Loucy (cell line): ENCODE data around the gene ST14.
"Not testable (repeated sequence)": the region's sequence is repeated elsewhere in the genome, so short reads cannot be mapped to it uniquely, and the experiment has no call there.

ENCODE experiments used
- H2AFZ ChIP-seq: fragments of 200-600 bp; sonication (generic); 2 replicates; pipeline ENCODE4 v1.6.0; 2016; ENCODE audit warnings: antibody characterized with exemption, mild to moderate bottlenecking, low read length, moderate library complexity
- H3F3A ChIP-seq: fragments of 200-600 bp; 2 replicates; pipeline ENCODE4 v1.6.0; 2016; ENCODE audit warnings: antibody characterized with exemption, low read depth, mild to moderate bottlenecking
- H3K27me3 ChIP-seq: fragments of 200-600 bp; sonication (generic); 2 replicates; pipeline ENCODE4 v1.6.1; 2014; ENCODE audit warnings: low read length, mild to moderate bottlenecking; ENCODE audit not compliant: insufficient read depth, poor library complexity, severe bottlenecking
- H3K36me3 ChIP-seq: fragments of 200-600 bp; sonication (generic); 2 replicates; pipeline ENCODE4 v1.6.1; 2016; ENCODE audit warnings: low read length; ENCODE audit not compliant: insufficient read depth
- H3K4me1 ChIP-seq: fragments of 200-600 bp; sonication (generic); 2 replicates; pipeline ENCODE4 v1.5.1; 2014; ENCODE audit warnings: low read length, mild to moderate bottlenecking; ENCODE audit not compliant: insufficient read depth, poor library complexity, severe bottlenecking
- H3K4me2 ChIP-seq: fragments of 200-600 bp; sonication (generic); 2 replicates; pipeline ENCODE4 v1.6.0; 2014; ENCODE audit warnings: antibody characterized with exemption, low read length, low read depth, mild to moderate bottlenecking; ENCODE audit not compliant: poor library complexity, severe bottlenecking
- H3K4me3 ChIP-seq: fragments of 200-600 bp; sonication (generic); 2 replicates; pipeline ENCODE4 v1.5.1; 2014; ENCODE audit warnings: low read length, mild to moderate bottlenecking, mixed read lengths; ENCODE audit not compliant: poor library complexity, severe bottlenecking
- H3K79me2 ChIP-seq: fragments of 200-600 bp; sonication (generic); 2 replicates; pipeline ENCODE4 v1.6.1; 2014; ENCODE audit warnings: low read length; ENCODE audit not compliant: insufficient read depth
- H3K9ac ChIP-seq: fragments of 200-600 bp; sonication (generic); 2 replicates; pipeline ENCODE4 v1.6.0; 2014; ENCODE audit warnings: mild to moderate bottlenecking, low read depth, low read length, moderate library complexity; ENCODE audit not compliant: poor library complexity, severe bottlenecking
- H3K9me2 ChIP-seq: fragments of 200-600 bp; sonication (generic); replicated peaks from 2 replicates; pipeline ENCODE4 v1.6.1; 2016; ENCODE audit warnings: low read depth, low read length, mixed read lengths
- H3K9me3 ChIP-seq: fragments of 200-600 bp; sonication (generic); 2 replicates; pipeline ENCODE4 v1.6.1; 2014; ENCODE audit warnings: mild to moderate bottlenecking, antibody characterized with exemption, low read length, low read depth; ENCODE audit not compliant: insufficient read depth
- H4K20me1 ChIP-seq: fragments of 200-600 bp; sonication (generic); 2 replicates; pipeline ENCODE4 v1.6.0; 2014; ENCODE audit warnings: antibody characterized with exemption, low read length, mild to moderate bottlenecking; ENCODE audit not compliant: insufficient read depth, poor library complexity, severe bottlenecking
- EZH2phosphoT487 ChIP-seq: fragments of 200-600 bp; IDR thresholded peaks from 2 replicates; pipeline ENCODE4 v1.6.1; 2018; ENCODE audit warnings: antibody characterized with exemption, mild to moderate bottlenecking, moderate library complexity, borderline replicate concordance
- TF ChIP-seq, protein P1 (sequence below): fragments of 200-600 bp; sonication (generic); conservative IDR thresholded peaks from 2 replicates; pipeline ENCODE4 v1.5.1; 2014; ENCODE audit warnings: mild to moderate bottlenecking, antibody characterized with exemption, low read length

The ST14 gene

DNA sequence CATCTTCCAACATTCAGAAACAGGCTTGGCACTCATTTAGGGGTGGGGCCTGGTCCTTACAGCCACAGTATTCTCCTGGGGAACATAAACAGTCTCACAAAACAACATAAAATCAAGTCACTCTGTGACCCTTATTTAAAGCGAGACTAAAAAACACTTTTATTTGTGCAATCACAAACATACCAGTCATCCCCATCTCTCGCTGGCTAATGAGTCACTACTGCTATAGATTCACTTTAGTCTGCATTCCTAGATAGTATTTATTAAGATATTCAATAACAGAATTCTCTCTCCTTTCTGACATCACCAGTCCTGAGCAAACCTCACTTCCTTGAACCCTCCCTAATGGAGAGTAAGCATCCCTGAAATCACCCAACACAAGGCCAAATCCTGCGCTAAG, 87.2 kb downstream of the ST14 start:
- no peak overlapping the region for H3K4me3 ChIP-seq
- no peaks in the 10 kb centered on the region for H3F3A ChIP-seq
- peaks cover 37% of the 10 kb centered on the region for H4K20me1 ChIP-seq
- no peak for TF ChIP-seq EZH2phosphoT487
- TF ChIP-seq, protein P1, sequence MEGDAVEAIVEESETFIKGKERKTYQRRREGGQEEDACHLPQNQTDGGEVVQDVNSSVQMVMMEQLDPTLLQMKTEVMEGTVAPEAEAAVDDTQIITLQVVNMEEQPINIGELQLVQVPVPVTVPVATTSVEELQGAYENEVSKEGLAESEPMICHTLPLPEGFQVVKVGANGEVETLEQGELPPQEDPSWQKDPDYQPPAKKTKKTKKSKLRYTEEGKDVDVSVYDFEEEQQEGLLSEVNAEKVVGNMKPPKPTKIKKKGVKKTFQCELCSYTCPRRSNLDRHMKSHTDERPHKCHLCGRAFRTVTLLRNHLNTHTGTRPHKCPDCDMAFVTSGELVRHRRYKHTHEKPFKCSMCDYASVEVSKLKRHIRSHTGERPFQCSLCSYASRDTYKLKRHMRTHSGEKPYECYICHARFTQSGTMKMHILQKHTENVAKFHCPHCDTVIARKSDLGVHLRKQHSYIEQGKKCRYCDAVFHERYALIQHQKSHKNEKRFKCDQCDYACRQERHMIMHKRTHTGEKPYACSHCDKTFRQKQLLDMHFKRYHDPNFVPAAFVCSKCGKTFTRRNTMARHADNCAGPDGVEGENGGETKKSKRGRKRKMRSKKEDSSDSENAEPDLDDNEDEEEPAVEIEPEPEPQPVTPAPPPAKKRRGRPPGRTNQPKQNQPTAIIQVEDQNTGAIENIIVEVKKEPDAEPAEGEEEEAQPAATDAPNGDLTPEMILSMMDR, result no peak
- no peak overlapping the region for H2AFZ ChIP-seq
- peaks cover 3% of the 10 kb centered on the region for H3K4me1 ChIP-seq
- H3K9me3 ChIP-seq, result peaks cover 1% of the 10 kb centered on the region; the same call in 1 of the 2 replicates
- peaks cover 44% of the 10 kb centered on the region; the same call in 1 of the 2 replicates for H3K36me3 ChIP-seq
- H3K4me2 ChIP-seq, result no peak overlapping the region
- H3K79me2 ChIP-seq, result peaks cover 87% of the 10 kb centered on the region
- no peak overlapping the region for H3K9ac ChIP-seq
- H3K27me3 ChIP-seq, result no peaks in the 10 kb centered on the region
- H3K9me2 ChIP-seq, result no peaks in the 10 kb centered on the region

DNA sequence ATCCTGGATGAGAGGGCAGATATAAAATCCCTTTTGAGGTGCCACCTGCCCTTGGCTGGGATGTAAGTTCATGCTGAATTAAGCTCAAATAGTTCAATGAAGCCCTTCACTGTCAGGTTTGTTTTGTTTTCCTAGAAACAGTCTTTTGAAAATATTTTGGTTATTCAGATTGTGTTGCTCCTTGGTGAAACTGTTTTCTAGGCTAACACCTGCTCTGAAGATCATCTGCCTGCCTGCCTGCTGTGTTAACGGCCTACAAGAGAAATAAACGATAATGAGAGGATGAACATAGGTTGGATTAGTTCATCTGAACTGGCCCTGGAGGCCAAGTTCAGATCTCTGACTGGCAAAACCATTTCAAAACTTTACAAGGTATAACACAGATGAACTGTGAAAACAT, 87.7 kb downstream of the ST14 start:
- TF ChIP-seq, protein P1, result no peak
- TF ChIP-seq EZH2phosphoT487, result no peak
- H3F3A ChIP-seq, result no peaks in the 10 kb centered on the region
- no peak overlapping the region for H3K4me2 ChIP-seq
- H3K4me3 ChIP-seq, result no peak overlapping the region
- H2AFZ ChIP-seq, result no peak overlapping the region
- H3K9me2 ChIP-seq, result no peaks in the 10 kb centered on the region
- H3K9me3 ChIP-seq, result peaks cover 4% of the 10 kb centered on the region; the same call in 1 of the 2 replicates
- H3K36me3 ChIP-seq, result peaks cover 40% of the 10 kb centered on the region; the same call in 1 of the 2 replicates
- H3K79me2 ChIP-seq, result peaks cover 93% of the 10 kb centered on the region
- H3K4me1 ChIP-seq, result peaks cover 3% of the 10 kb centered on the region
- no peaks in the 10 kb centered on the region for H3K27me3 ChIP-seq
- peaks cover 37% of the 10 kb centered on the region for H4K20me1 ChIP-seq
- H3K9ac ChIP-seq, result no peak overlapping the region

DNA sequence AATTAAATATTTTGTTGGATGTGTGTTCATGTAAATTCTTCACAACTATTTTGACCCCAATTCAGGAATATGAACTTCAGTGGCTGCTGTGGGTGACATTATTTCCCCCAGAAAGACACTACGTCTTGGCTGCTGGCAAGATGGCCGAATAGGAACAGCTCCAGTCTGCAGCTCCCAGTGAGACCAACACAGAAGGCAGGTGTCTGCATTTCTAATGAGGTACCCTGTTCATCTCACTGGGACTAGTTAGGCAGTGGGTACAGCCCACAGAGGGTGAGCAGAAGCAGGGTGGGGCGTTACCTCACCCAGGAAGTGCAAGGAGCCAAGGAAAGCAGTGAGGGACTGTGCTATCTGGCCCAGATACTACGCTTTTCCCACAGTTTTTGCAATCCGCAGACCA, 89.8 kb downstream of the ST14 start:
- Histone ChIP-seq H3F3A (no peaks in the 10 kb centered on the region), H3K4me3 (no peak overlapping the region), H2AFZ (no peak overlapping the region), H4K20me1 (peaks cover 30% of the 10 kb centered on the region), H3K9me3 (peaks cover 4% of the 10 kb centered on the region; the same call in 1 of the 2 replicates), H3K4me1 (peaks cover 3% of the 10 kb centered on the region), H3K4me2 (no peak overlapping the region), H3K79me2 (peaks cover 82% of the 10 kb centered on the region), H3K27me3 (no peaks in the 10 kb centered on the region), H3K9ac (no peak overlapping the region), H3K9me2 (no peaks in the 10 kb centered on the region), H3K36me3 (peaks cover 26% of the 10 kb centered on the region; the same call in 1 of the 2 replicates)
- TF ChIP-seq, protein P1, result no peak
- TF ChIP-seq EZH2phosphoT487, result no peak

DNA sequence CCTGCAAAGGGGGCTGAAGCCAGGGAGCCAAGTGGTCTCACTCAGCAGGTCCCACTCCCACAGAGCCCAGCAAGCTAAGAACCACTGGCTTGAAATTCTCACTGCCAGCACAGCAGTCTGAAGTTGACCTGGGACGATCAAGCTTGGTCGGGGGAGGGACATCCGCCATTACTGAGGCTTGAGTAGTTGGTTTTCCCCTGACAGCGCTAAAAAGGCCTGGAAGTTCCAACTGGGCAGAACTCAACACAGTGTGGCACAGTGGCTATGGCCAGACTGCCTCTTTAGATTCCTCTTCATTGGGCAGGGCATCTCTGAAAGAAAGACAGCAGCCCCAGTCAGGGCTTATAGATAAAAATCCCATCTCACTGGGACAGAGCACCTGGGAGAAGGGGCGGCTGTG, 90.3 kb downstream of the ST14 start:
- not testable (repeated sequence) for H3K4me1 ChIP-seq, H3F3A ChIP-seq, H3K27me3 ChIP-seq, H3K4me3 ChIP-seq, H3K4me2 ChIP-seq, H2AFZ ChIP-seq, H3K9me3 ChIP-seq, H3K9me2 ChIP-seq, H3K9ac ChIP-seq
- Histone ChIP-seq H3K36me3 (peaks cover 22% of the 10 kb centered on the region; the same call in 1 of the 2 replicates), H3K79me2 (peaks cover 77% of the 10 kb centered on the region), H4K20me1 (peaks cover 30% of the 10 kb centered on the region)

DNA sequence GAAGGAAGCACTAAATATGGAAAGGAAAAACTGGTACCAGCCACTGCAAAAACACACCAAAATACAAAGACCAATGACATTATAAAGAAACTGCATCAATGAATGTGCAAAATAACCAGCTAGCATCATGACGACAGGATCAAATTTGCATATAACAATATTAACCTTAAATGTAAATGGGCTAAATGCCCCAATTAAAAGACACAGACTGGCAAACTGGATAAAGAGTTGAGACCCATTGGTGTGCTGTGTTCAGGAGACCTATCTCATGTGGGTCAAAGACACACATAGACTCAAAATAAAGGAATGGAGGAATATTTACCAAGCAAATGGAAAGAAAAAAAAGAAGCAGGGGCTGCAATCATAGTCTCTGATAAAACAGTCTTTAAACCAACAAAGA, 92.2 kb downstream of the ST14 start:
- H3K27me3 ChIP-seq, H3K4me3 ChIP-seq, H3K4me2 ChIP-seq, H2AFZ ChIP-seq, H3K9me3 ChIP-seq, H3F3A ChIP-seq, H3K9me2 ChIP-seq, H3K9ac ChIP-seq, H3K4me1 ChIP-seq: not testable (repeated sequence)
- Histone ChIP-seq H4K20me1 (peaks cover 18% of the 10 kb centered on the region), H3K79me2 (peaks cover 73% of the 10 kb centered on the region), H3K36me3 (peaks cover 21% of the 10 kb centered on the region; the same call in 1 of the 2 replicates)
